Measurements from ENCODE around the gene DSC1.

DSC1 gene

DNA sequence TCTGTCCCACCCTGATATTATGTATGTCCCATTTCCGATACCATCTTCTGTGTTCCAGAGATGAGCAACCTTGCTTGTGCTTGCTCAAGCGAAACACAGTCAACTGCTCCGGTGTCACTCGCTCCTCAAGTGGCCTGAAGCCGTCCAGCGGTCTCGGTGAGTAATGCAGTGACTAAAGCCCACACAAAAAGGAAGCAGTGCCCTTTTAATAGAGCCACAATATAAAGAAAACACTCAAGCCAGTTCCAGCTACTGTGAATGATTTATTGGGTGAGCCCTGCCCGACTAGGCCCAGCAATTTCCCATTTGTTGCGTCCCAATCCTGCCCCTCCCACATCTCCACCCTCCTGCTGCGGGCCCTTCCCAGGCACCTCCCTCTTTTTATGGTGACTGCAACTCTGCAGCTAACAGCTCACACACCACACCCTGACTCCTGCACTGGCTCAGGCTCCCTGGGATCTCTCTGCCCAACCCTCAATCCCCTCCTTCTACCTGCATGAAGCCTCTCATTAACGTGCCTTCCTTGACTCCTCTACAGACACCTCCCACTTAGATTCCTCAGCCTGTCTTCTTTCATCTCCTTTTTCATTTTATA lies 44.2 kb upstream of the DSC1 start:
- no peaks in the 10 kb centered on the region for H3K36me3 ChIP-seq (replicated peaks; ENCODE audit: low read depth, low read length)
- no peak overlapping the region for H3K27ac ChIP-seq (ENCODE audit: low read length)
- H3K4me2 ChIP-seq (ENCODE audit: low read length): no peak overlapping the region
- no peak overlapping the region for H2AFZ ChIP-seq (ENCODE audit: low read depth, low read length)
- H3K4me1 ChIP-seq (ENCODE audit: low read length): no peaks in the 10 kb centered on the region
- TF ChIP-seq, protein P1, sequence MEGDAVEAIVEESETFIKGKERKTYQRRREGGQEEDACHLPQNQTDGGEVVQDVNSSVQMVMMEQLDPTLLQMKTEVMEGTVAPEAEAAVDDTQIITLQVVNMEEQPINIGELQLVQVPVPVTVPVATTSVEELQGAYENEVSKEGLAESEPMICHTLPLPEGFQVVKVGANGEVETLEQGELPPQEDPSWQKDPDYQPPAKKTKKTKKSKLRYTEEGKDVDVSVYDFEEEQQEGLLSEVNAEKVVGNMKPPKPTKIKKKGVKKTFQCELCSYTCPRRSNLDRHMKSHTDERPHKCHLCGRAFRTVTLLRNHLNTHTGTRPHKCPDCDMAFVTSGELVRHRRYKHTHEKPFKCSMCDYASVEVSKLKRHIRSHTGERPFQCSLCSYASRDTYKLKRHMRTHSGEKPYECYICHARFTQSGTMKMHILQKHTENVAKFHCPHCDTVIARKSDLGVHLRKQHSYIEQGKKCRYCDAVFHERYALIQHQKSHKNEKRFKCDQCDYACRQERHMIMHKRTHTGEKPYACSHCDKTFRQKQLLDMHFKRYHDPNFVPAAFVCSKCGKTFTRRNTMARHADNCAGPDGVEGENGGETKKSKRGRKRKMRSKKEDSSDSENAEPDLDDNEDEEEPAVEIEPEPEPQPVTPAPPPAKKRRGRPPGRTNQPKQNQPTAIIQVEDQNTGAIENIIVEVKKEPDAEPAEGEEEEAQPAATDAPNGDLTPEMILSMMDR (IDR thresholded peaks at IDR 0.05; ENCODE audit: low read depth, low read length): no peak
- no peak for TF ChIP-seq EZH2phosphoT487 (IDR thresholded peaks at IDR 0.05; ENCODE audit: low read depth)
- H3K9ac ChIP-seq (ENCODE audit: low read length): no peak overlapping the region
- no peaks in the 10 kb centered on the region for H4K20me1 ChIP-seq (ENCODE audit: insufficient read depth, low read length)
- no peaks in the 10 kb centered on the region for H3K27me3 ChIP-seq (ENCODE audit: low read depth, low read length)
- 0 out of 2 replicates have a peak, but pooled peaks cover 2% of the 10 kb centered on the region for H3K9me3 ChIP-seq (ENCODE audit: insufficient read depth, low read length)
- no peaks in the 10 kb centered on the region for H3K79me2 ChIP-seq (ENCODE audit: low read length)
- H3K4me3 ChIP-seq (ENCODE audit: low read length): no peak overlapping the region

DNA sequence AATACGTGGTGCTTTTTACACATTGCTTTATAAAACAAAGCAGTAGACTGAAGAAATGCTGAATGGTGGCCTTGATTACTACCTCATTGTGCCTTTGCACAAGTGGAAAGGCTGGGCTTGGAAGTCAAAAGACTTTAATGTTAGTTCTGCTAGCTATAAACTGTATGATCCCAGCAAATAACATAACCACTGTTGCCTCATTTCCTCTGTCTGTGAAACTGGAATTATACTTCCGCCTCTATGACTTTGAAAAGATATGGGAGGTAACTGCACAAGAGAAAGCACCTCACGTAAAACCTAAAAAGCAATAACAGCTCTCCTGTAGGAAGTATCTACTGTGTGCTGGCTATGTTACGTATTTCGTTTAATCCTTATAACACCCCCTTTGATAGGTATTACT lies 43.4 kb upstream of the DSC1 start:
- H3K9me3 ChIP-seq (ENCODE audit: insufficient read depth, low read length): 0 out of 2 replicates have a peak, but pooled peaks cover 2% of the 10 kb centered on the region
- no peak overlapping the region for H2AFZ ChIP-seq (ENCODE audit: low read depth, low read length)
- no peaks in the 10 kb centered on the region for H3K36me3 ChIP-seq (replicated peaks; ENCODE audit: low read depth, low read length)
- H3K4me2 ChIP-seq (ENCODE audit: low read length): no peak overlapping the region
- no peaks in the 10 kb centered on the region for H3K27me3 ChIP-seq (ENCODE audit: low read depth, low read length)
- no peak for TF ChIP-seq EZH2phosphoT487 (IDR thresholded peaks at IDR 0.05; ENCODE audit: low read depth)
- no peaks in the 10 kb centered on the region for H3K4me1 ChIP-seq (ENCODE audit: low read length)
- H3K79me2 ChIP-seq (ENCODE audit: low read length): no peaks in the 10 kb centered on the region
- no peak overlapping the region for H3K4me3 ChIP-seq (ENCODE audit: low read length)
- no peaks in the 10 kb centered on the region for H4K20me1 ChIP-seq (ENCODE audit: insufficient read depth, low read length)
- H3K9ac ChIP-seq (ENCODE audit: low read length): no peak overlapping the region
- H3K27ac ChIP-seq (ENCODE audit: low read length): no peak overlapping the region

DNA sequence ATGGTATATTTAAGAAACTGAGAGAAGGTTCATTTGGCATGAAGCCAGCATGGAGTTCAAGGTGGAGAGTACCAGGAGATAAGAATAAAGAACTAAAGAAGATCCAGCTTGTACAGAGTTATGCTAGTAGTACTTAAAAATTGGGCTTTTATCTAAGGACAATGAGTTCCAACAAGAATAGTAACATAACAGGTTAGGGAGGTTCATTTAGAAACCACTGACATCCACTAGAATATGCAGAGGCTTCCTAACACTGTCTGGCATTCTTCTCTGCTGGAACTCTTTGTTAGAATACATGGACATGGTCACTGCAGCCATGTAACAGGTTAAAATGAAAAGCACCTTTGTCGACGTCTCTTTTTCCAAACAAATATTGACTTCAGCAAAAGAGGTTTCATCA lies 42.6 kb upstream of the DSC1 start:
- Histone ChIP-seq H3K4me1 (ENCODE audit: low read length) (no peaks in the 10 kb centered on the region), H3K4me2 (ENCODE audit: low read length) (no peak overlapping the region), H2AFZ (ENCODE audit: low read depth, low read length) (no peak overlapping the region), H3K27me3 (ENCODE audit: low read depth, low read length) (no peaks in the 10 kb centered on the region), H4K20me1 (ENCODE audit: insufficient read depth, low read length) (no peaks in the 10 kb centered on the region), H3K9ac (ENCODE audit: low read length) (no peak overlapping the region), H3K79me2 (ENCODE audit: low read length) (no peaks in the 10 kb centered on the region), H3K9me3 (ENCODE audit: insufficient read depth, low read length) (0 out of 2 replicates have a peak, but pooled peaks cover 2% of the 10 kb centered on the region), H3K4me3 (ENCODE audit: low read length) (no peak overlapping the region), H3K27ac (ENCODE audit: low read length) (no peak overlapping the region), H3K36me3 (replicated peaks; ENCODE audit: low read depth, low read length) (no peaks in the 10 kb centered on the region)
- TF ChIP-seq, protein P1 (IDR thresholded peaks at IDR 0.05; ENCODE audit: low read depth, low read length): no peak
- TF ChIP-seq EZH2phosphoT487 (IDR thresholded peaks at IDR 0.05; ENCODE audit: low read depth): no peak

DNA sequence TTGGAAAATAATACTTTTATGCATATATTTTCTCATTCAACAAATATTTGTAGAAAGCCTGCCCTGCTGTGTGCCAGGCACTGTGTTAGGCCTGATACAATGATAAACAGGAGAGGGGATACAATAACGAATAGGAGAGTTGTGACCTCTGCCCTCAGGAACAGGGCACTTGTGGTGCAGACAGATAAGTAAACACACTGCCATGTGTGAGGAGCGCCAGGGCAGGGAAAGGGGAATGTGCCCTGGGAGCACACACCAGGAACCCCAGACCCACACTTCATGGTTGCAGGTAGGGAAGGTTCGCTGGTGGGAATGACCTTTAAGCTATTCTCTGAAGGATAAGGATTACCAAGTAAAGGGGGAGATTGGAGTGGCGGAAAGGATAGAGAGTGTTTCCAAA lies 42.2 kb upstream of the DSC1 start:
- Histone ChIP-seq H2AFZ (ENCODE audit: low read depth, low read length) (no peak overlapping the region), H4K20me1 (ENCODE audit: insufficient read depth, low read length) (no peaks in the 10 kb centered on the region), H3K9ac (ENCODE audit: low read length) (no peak overlapping the region), H3K36me3 (replicated peaks; ENCODE audit: low read depth, low read length) (no peaks in the 10 kb centered on the region), H3K4me2 (ENCODE audit: low read length) (no peak overlapping the region), H3K79me2 (ENCODE audit: low read length) (no peaks in the 10 kb centered on the region), H3K4me1 (ENCODE audit: low read length) (no peaks in the 10 kb centered on the region), H3K9me3 (ENCODE audit: insufficient read depth, low read length) (0 out of 2 replicates have a peak, but pooled peaks cover 1% of the 10 kb centered on the region), H3K27me3 (ENCODE audit: low read depth, low read length) (no peaks in the 10 kb centered on the region), H3K4me3 (ENCODE audit: low read length) (no peak overlapping the region), H3K27ac (ENCODE audit: low read length) (no peak overlapping the region)
- no peak for TF ChIP-seq EZH2phosphoT487 (IDR thresholded peaks at IDR 0.05; ENCODE audit: low read depth)
- TF ChIP-seq, protein P1 (IDR thresholded peaks at IDR 0.05; ENCODE audit: low read depth, low read length): no peak

All from OCI-LY3 (cell line).